K562 (cell line): ENCODE measurements around the gene RHBDF2. TPM values are rescaled to one million over a fixed set of nuclear protein-coding genes. Genes with fewer than 3 reads are reported as not detected.

Source experiments
- ATAC-seq: fragments of 200-7000 bp; cut with Tn5 transposase; 3 replicates; pipeline ENCODE4 v1.9.1; 2020; ENCODE audit warnings: moderate library complexity
- BruUV-seq: library from RNA; stranded (reverse); fragments of 400-500 nt; replicated peaks from 2 replicates; lab custom pipeline; 2021; lab: Mats Ljungman, UMichigan
- CTCF ChIA-PET: fragments of 300-600 bp; formaldehyde crosslinking; extraction: SDS; loops from one replicate; lab custom pipeline; 2021; ENCODE audit warnings: low intra/inter-chr PET ratio; lab: Yijun Ruan, JAX
- POLR2A ChIA-PET: fragments of 300-600, 350-650 bp; sonication (Branson Sonifier 250); formaldehyde crosslinking; extraction: SDS; loops from one replicate; lab custom pipeline; 2021; ENCODE audit warnings: antibody characterized with exemption, inconsistent platforms; lab: Yijun Ruan, JAX
- DNase-seq, 4 experiments: peaks; one replicate each; pipeline versions ENCODE4 v3.0.0 to v3.0.0-alpha.2; 2011 to 2018; ENCODE audit warnings: low spot score in 3 of 4, mixed read lengths in 3 of 4; ENCODE audit errors: extremely low read depth in 1 of 4
- FAIRE-seq: peaks from 2 replicates; lab custom pipeline; 2011; peaks lifted over from hg19 to GRCh38; lab: Jason Lieb, UNC
- H2AFZ ChIP-seq: 2 replicates; pipeline ENCODE4 v1.6.0; 2011; ENCODE audit warnings: low read depth, low read length, control low read depth, inconsistent platforms
- H3K27ac ChIP-seq: fragments of 200-600 bp; 3 replicates; pipeline ENCODE4 v1.8.0; 2011; ENCODE audit warnings: low read depth, mild to moderate bottlenecking, control low read depth, inconsistent platforms, low read length, moderate library complexity, mixed read lengths; ENCODE audit errors: extremely low read depth
- H3K27me3 ChIP-seq, 2 experiments: fragments of 300-600 bp in 1 of 2; 2 replicates in 1 of 2; 3 replicates in 1 of 2; pipeline versions ENCODE4 v1.6.0 to v1.8.0; 2011; ENCODE audit warnings: inconsistent platforms in 2 of 2, low read length in 2 of 2, mild to moderate bottlenecking in 1 of 2, mixed read lengths in 1 of 2, moderate library complexity in 1 of 2; ENCODE audit not compliant: control insufficient read depth in 2 of 2, insufficient read depth in 2 of 2
- H3K36me3 ChIP-seq: fragments of 300-600 bp; 3 replicates; pipeline ENCODE4 v1.8.0; 2011; ENCODE audit warnings: mild to moderate bottlenecking, low read length, inconsistent platforms; ENCODE audit not compliant: control insufficient read depth, insufficient read depth
- H3K4me1 ChIP-seq, 2 experiments: fragments of 200-600 bp in 1 of 2; replicated peaks in 1 of 2; 2 replicates in 1 of 2; 3 replicates in 1 of 2; pipeline versions ENCODE4 v1.5.1 to v1.8.0; 2011; ENCODE audit warnings: inconsistent platforms in 2 of 2, low read length in 2 of 2, mild to moderate bottlenecking in 1 of 2, mixed read lengths in 1 of 2, moderate library complexity in 1 of 2; ENCODE audit not compliant: control insufficient read depth in 2 of 2, insufficient read depth in 2 of 2
- H3K4me2 ChIP-seq: 2 replicates; pipeline ENCODE4 v1.6.1; 2011; ENCODE audit warnings: low read length, control low read depth, inconsistent platforms, mixed read lengths; ENCODE audit not compliant: insufficient read depth
- H3K4me3 ChIP-seq: fragments of 200-600 bp; sonication (generic), shearing (Covaris generic); 2 replicates; pipeline ENCODE4 v1.5.1; 2016; ENCODE audit warnings: control low read depth, inconsistent platforms
- H3K79me2 ChIP-seq: fragments of 200-600 bp; 3 replicates; pipeline ENCODE4 v1.8.0; 2011; ENCODE audit warnings: low read length, inconsistent platforms; ENCODE audit not compliant: control insufficient read depth, insufficient read depth
- H3K9ac ChIP-seq, 2 experiments: 2 replicates each; pipeline versions ENCODE4 v1.6.0 to v1.6.1; 2011; ENCODE audit warnings: low read depth in 2 of 2, low read length in 2 of 2, control low read depth in 1 of 2, inconsistent platforms in 1 of 2, mild to moderate bottlenecking in 1 of 2, mixed read lengths in 1 of 2; ENCODE audit not compliant: insufficient read depth in 1 of 2
- H3K9me1 ChIP-seq: one replicate; pipeline ENCODE4 v1.6.0; 2011; ENCODE audit warnings: inconsistent platforms, mild to moderate bottlenecking, low read length, moderate library complexity; ENCODE audit not compliant: control insufficient read depth, insufficient read depth
- H3K9me3 ChIP-seq: replicated peaks from 2 replicates; pipeline ENCODE4 v1.5.1; 2011; ENCODE audit warnings: low read depth, low read length, inconsistent platforms; ENCODE audit not compliant: control insufficient read depth, insufficient read depth
- H4K20me1 ChIP-seq: replicated peaks from 2 replicates; pipeline ENCODE4 v1.6.1; 2011; ENCODE audit warnings: low read length, inconsistent platforms, mixed read lengths; ENCODE audit not compliant: control insufficient read depth, insufficient read depth
- NFIC ChIP-seq: fragments of 450-650 bp; IDR thresholded peaks from 2 replicates; pipeline ENCODE4 v1.6.1; 2017; ENCODE audit warnings: mild to moderate bottlenecking, inconsistent platforms
- SFPQ ChIP-seq: fragments of 200-400 bp; formaldehyde crosslinking; IDR thresholded peaks from 2 replicates; pipeline ENCODE4 v1.6.1; 2017; ENCODE audit warnings: mild to moderate bottlenecking, low read depth, low read length, moderate library complexity
- WGBS: fragments of 100-300 bp; shearing (Covaris generic); methylation state at CpG from one replicate; pipeline ENCODE4 v1.1.6; 2016; ENCODE audit warnings: low coverage, mixed read lengths; ENCODE audit not compliant: insufficient coverage; ENCODE audit errors: missing lambda C conversion rate; 5-methylcytosine and 5-hydroxymethylcytosine counted together
- in situ Hi-C: fragments of 300-500 bp; cut with MboI; formaldehyde crosslinking; loops from 4 replicates; pipeline ENCODE4 v1.15.0; 2018; ENCODE audit warnings: inconsistent platforms, mixed read lengths
- intact Hi-C: fragments of 100-400 bp; cut with micrococcal nuclease; formaldehyde crosslinking; loops from 2 replicates; pipeline ENCODE4 v1.14.2; 2022
- polyA plus RNA-seq, 8 experiments: library from polyadenylated mRNA; depleted of rRNA in 4 of 8; stranded (reverse) in 5 of 8; unstranded in 3 of 8; fragments of >200 nt; fragmentation: Nextera tagmentation in 2 of 8; fragmentation: Illumina TruSeq in 1 of 8; extraction: Ambion mirVana in 2 of 8; extraction: Trizol in 1 of 8; gene quantifications; 2 replicates each; pipeline versions ENCODE4 v1.2.1 to v1.2.3, GENCODE V29; 2011 to 2014; ENCODE audit warnings: inconsistent platforms in 1 of 8, missing spikeins in 1 of 8
- total RNA-seq, 7 experiments: library from RNA; depleted of rRNA in 6 of 7; stranded (reverse); fragments of >200 nt in 6 of 7; fragmentation: Illumina TruSeq in 2 of 7; extraction: Trizol in 2 of 7; gene quantifications; 2 replicates each; pipeline versions ENCODE4 v1.2.1 to v1.2.3, GENCODE V29; 2011 to 2021; ENCODE audit warnings: low replicate concordance in 1 of 7
- TF ChIP-seq, protein P1 (sequence below): sonication (generic); formaldehyde crosslinking; IDR thresholded peaks from 2 replicates; pipeline ENCODE4 v1.8.0; 2022; ENCODE audit warnings: missing genetic modification reagents, mild to moderate bottlenecking, borderline replicate concordance

Gene RHBDF2
- total and polyA plus RNA-seq, 9 of the 15 experiments (the other 6 are each of a cell fraction or from before 2014, with no cell fraction given): 0.04 to 2.8 (median 1.1) TPM

DNA sequence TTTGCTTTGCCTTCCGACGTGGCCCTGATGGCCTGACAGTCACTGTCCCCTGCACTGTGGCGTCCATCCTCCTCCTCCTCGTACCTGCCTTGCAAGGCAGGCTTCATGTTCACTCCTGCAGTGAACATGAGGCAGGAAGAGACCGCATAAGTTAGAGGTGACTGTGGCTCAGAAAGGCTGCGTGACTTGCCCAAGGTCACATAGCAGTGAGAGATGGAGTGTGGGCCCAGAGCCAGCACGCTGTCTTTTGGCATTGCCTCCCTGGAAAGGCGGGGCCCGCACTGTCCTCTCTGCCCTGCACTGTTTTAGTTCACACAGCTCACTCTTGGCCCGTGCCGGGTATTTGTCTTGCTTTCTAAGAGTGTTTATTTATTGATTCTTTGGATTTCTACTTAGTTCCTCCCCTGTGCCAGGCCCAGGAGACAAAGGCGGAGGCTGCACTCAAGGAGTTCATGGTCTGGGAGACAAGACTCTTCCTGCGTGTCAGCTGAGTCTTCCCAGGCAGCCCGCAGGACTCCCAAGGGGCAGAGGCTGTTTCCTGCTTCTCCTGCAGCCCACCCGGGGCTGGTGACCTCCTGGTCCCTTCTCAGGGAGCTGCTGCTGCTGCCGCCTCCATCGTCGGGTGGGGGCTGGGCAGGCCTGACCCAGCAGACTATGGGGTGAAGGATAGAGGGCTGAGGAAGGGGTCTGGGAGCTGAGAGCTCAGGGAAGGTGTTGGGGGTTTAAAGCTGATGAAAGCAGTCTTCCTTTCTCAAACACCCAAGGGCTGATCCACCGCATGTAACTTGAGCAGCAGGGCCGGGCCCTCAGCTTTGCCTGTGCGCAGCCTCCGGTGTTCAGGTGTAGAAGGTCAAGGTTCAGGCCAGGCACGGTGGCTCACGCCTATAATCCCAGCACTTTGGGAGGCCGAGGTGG is 23.6 kb upstream of the RHBDF2 start:
- Histone ChIP-seq H3K27me3 (no peaks in the 10 kb centered on the region), H3K9me1 (no peaks in the 10 kb centered on the region), H4K20me1 (no peaks in the 10 kb centered on the region), H3K27ac (no peak overlapping the region), H3K9me3 (no peaks in the 10 kb centered on the region), H3K79me2 (no peaks in the 10 kb centered on the region), H2AFZ (peak overlapping the region; percentile 28; the same call in 1 of the 2 replicates), H3K4me3 (no peak overlapping the region), H3K9ac (peak overlapping the region in 1 of 2 experiments; percentile 77; a peak in 2 of 4 replicates)
- in situ Hi-C loops: loop anchor here (5.0 kb wide), 2 partner anchors 97 to 157 kb away; no protein-coding TSS in a partner anchor
- CTCF ChIA-PET: interaction anchor here (0.6 to 2.4 kb wide), 3 partner anchors 26 to 190 kb away, joined by 3 to 12 read pairs (median 3); no protein-coding TSS in a partner anchor
- FAIRE-seq: no peak
- DNase-seq: no peak
- intact Hi-C loops: no loop called here
- POLR2A ChIA-PET: interaction anchor here (1.0 to 1.2 kb wide), 4 partner anchors 16 to 208 kb away, joined by 3 read pairs; no protein-coding TSS in a partner anchor
- 70% methylated on average over 21 of the region's 25 CpGs for WGBS
- TF ChIP-seq NFIC: 0 out of 2 replicates have a peak, but pooled peaks have one; percentile 20
- TF ChIP-seq, protein P1, sequence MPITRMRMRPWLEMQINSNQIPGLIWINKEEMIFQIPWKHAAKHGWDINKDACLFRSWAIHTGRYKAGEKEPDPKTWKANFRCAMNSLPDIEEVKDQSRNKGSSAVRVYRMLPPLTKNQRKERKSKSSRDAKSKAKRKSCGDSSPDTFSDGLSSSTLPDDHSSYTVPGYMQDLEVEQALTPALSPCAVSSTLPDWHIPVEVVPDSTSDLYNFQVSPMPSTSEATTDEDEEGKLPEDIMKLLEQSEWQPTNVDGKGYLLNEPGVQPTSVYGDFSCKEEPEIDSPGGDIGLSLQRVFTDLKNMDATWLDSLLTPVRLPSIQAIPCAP (CRISPR knock-in tag): no peak
- TF ChIP-seq SFPQ: no peak
- TF ChIP-seq, all 486 proteins: peak for 1
- Histone ChIP-seq H3K4me1 (peaks cover 20 to 40% of the 10 kb centered on the region in 2 experiments), H3K4me2 (no peak overlapping the region), H3K36me3 (no peaks in the 10 kb centered on the region)
- no TSS peak for BruUV-seq
- ATAC-seq: no peak
